HG02759 (cell line): ENCODE results near the gene SZT2.

Experiments
- ATAC-seq: cut with Tn5 transposase; IDR thresholded peaks from one replicate; pipeline ENCODE4 v1.9.1; 2021; ENCODE audit warnings: mild to moderate bottlenecking, moderate library complexity; ENCODE audit not compliant: unreplicated experiment

Gene SZT2

GRCh38 chr1:43421976-43422750 is 32.5 kb downstream of the SZT2 start:
- ATAC-seq, result no peak

- no peak for ATAC-seq
Observed at GRCh38 chr1:43422995-43423671, 33.4 kb downstream of the SZT2 start.

GRCh38 chr1:43423672-43424550 is 34.2 kb downstream of the SZT2 start:
- ATAC-seq, result no peak

GRCh38 chr1:43425045-43425444 is 35.3 kb downstream of the SZT2 start:
- no peak for ATAC-seq

- ATAC-seq, result no peak
Observed at GRCh38 chr1:43426221-43426620, 36.5 kb downstream of the SZT2 start.

GRCh38 chr1:43427524-43427923 is 37.8 kb downstream of the SZT2 start:
- no peak for ATAC-seq

- no peak for ATAC-seq
Observed at GRCh38 chr1:43427941-43428340, 38.2 kb downstream of the SZT2 start.

- no peak for ATAC-seq
Observed at GRCh38 chr1:43430831-43431230, 41.1 kb downstream of the SZT2 start.

GRCh38 chr1:43431676-43432075 is 42.0 kb downstream of the SZT2 start:
- no peak for ATAC-seq

GRCh38 chr1:43432171-43432860 is 42.6 kb downstream of the SZT2 start:
- no peak for ATAC-seq

- no peak for ATAC-seq
Observed at GRCh38 chr1:43432907-43433306, 43.2 kb downstream of the SZT2 start.

- no peak for ATAC-seq
Observed at GRCh38 chr1:43434256-43434655, 44.6 kb downstream of the SZT2 start.

GRCh38 chr1:43435146-43436145 is 45.7 kb downstream of the SZT2 start:
- ATAC-seq, result no peak

- no peak for ATAC-seq
Observed at GRCh38 chr1:43436371-43436770, 46.7 kb downstream of the SZT2 start.

GRCh38 chr1:43437031-43437973 is 47.6 kb downstream of the SZT2 start:
- ATAC-seq, result no peak

- no peak for ATAC-seq
Observed at GRCh38 chr1:43438006-43438405, 48.3 kb downstream of the SZT2 start.

GRCh38 chr1:43438576-43438952 is 48.9 kb downstream of the SZT2 start:
- no peak for ATAC-seq

- no peak for ATAC-seq
Observed at GRCh38 chr1:43438953-43439581, 49.4 kb downstream of the SZT2 start.
